ENCODE data around the gene SFXN5. TPM values are rescaled to one million over a fixed set of nuclear protein-coding genes. Genes with fewer than 3 reads are reported as not detected.
"Not testable (repeated sequence)": the region's sequence is repeated elsewhere in the genome, so short reads cannot be mapped to it uniquely, and the experiment has no call there.

Gene SFXN5
- polyA plus RNA-seq, 3 donors, result 5.9 to 28.6 (median 9.5) TPM

DNA sequence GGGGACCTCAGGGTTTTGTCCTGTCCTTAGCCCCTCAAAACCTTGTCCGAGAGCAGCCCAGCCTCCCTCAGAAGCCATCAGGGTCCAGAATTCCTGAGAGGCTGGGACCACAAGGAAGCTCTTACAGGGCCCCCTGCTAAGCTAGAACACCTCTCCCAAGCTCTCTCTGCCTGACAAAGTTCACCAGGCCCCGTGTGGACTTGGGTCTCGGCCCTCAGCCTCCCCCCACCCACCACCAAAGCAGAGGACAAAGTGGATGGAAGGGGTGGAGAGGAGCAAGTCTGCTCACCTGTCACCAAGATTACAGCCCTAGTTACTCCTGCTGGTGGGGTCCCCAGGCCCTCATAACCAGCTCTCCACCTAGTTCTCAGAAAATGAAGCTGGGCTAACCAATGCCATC lies 24.4 kb upstream of the SFXN5 start:
- Histone ChIP-seq H3K27ac (ENCODE audit: low read depth in 1 of 2, low read length in 2 of 2) (no peak overlapping the region), H2AFZ (ENCODE audit: insufficient read depth, low read depth, low read length, poor library complexity, severe bottlenecking) (no peak overlapping the region), H3K4me1 (ENCODE audit: control insufficient read depth in 1 of 2, insufficient read depth in 2 of 2, low read length in 2 of 2) (peaks cover 3 to 9% of the 10 kb centered on the region in 2 donors), H3K4me3 (replicated peaks in 1 of 3; ENCODE audit: low read depth in 2 of 3, low read length in 3 of 3) (no peak overlapping the region), H3K27me3 (ENCODE audit: control insufficient read depth in 2 of 2, insufficient read depth in 2 of 2, low read length in 2 of 2) (no peaks in the 10 kb centered on the region), H3K9me3 (replicated peaks in 1 of 2; ENCODE audit: control insufficient read depth in 1 of 2, insufficient read depth in 1 of 2, low read length in 2 of 2) (no peaks in the 10 kb centered on the region), H3K36me3 (replicated peaks in 1 of 2; ENCODE audit: control insufficient read depth in 1 of 2, insufficient read depth in 2 of 2, low read length in 2 of 2) (no peaks in the 10 kb centered on the region), H3K4me2 (replicated peaks; ENCODE audit: extremely low read depth, low read length, poor library complexity, severe bottlenecking) (no peak overlapping the region), H3K79me2 (ENCODE audit: insufficient read depth, low read length) (no peaks in the 10 kb centered on the region), H3K9ac (ENCODE audit: insufficient read depth, low read length, poor library complexity, severe bottlenecking) (no peak overlapping the region), H4K20me1 (ENCODE audit: insufficient read depth, low read length) (no peaks in the 10 kb centered on the region)
- Mint-ChIP-seq H3K27me3 (ENCODE audit: low read depth in 3 of 3) (peaks cover 5 to 11% (median 8%) of the 10 kb centered on the region in 3 donors), H3K4me1 (peaks cover 11% of the 10 kb centered on the region), H3K4me3 (no peak overlapping the region), H3K27ac (no peak overlapping the region), H3K36me3 (no peaks in the 10 kb centered on the region), H3K9me3 (no peaks in the 10 kb centered on the region)
- 83% methylated on average over 1 of the region's 3 CpGs for WGBS (ENCODE audit: insufficient coverage)
- no peak for DNase-seq
- intact Hi-C loops (cut with micrococcal nuclease), result loop anchor here in 1 of 2 donors (10.0 kb wide), 1 partner anchor 1679 kb away; no protein-coding TSS in a partner anchor
- no peak for TF ChIP-seq CTCF (IDR thresholded peaks at IDR 0.05)

- not testable (repeated sequence) for H2AFZ ChIP-seq (ENCODE audit: insufficient read depth, low read depth, low read length, poor library complexity, severe bottlenecking); H3K27me3 ChIP-seq (ENCODE audit: control insufficient read depth in 2 of 2, insufficient read depth in 2 of 2, low read length in 2 of 2); H3K79me2 ChIP-seq (ENCODE audit: insufficient read depth, low read length); H3K27ac Mint-ChIP-seq; H3K4me3 ChIP-seq (replicated peaks in 1 of 3; ENCODE audit: low read depth in 2 of 3, low read length in 3 of 3); H4K20me1 ChIP-seq (ENCODE audit: insufficient read depth, low read length); H3K4me1 ChIP-seq (ENCODE audit: control insufficient read depth in 1 of 2, insufficient read depth in 2 of 2, low read length in 2 of 2); H3K9me3 Mint-ChIP-seq; DNase-seq; H3K4me2 ChIP-seq (replicated peaks; ENCODE audit: extremely low read depth, low read length, poor library complexity, severe bottlenecking); H3K4me3 Mint-ChIP-seq; H3K36me3 ChIP-seq (replicated peaks in 1 of 2; ENCODE audit: control insufficient read depth in 1 of 2, insufficient read depth in 2 of 2, low read length in 2 of 2); H3K36me3 Mint-ChIP-seq; H3K9me3 ChIP-seq (replicated peaks in 1 of 2; ENCODE audit: control insufficient read depth in 1 of 2, insufficient read depth in 1 of 2, low read length in 2 of 2); H3K9ac ChIP-seq (ENCODE audit: insufficient read depth, low read length, poor library complexity, severe bottlenecking); H3K27ac ChIP-seq (ENCODE audit: low read depth in 1 of 2, low read length in 2 of 2)
- intact Hi-C loops (cut with micrococcal nuclease), result loop anchor here in 1 of 2 donors (10.0 kb wide), 1 partner anchor 1681 kb away; no protein-coding TSS in a partner anchor
- WGBS (ENCODE audit: insufficient coverage), result 96% methylated on average over 16 of the region's 17 CpGs
- H3K4me1 Mint-ChIP-seq, result peaks cover 11% of the 10 kb centered on the region
- peaks cover 6 to 11% (median 6%) of the 10 kb centered on the region in 3 donors for H3K27me3 Mint-ChIP-seq (ENCODE audit: low read depth in 3 of 3)
Observed at GRCh38 chr2:73093601-73094218, 22.2 kb upstream of the SFXN5 start.
